Measurements from ENCODE around the gene RALGPS1.

The RALGPS1 gene

GRCh38 chr9:127207734-127208410 is 293.3 kb downstream of the RALGPS1 start:
- TF ChIP-seq CTCF (IDR thresholded peaks at IDR 0.05; ENCODE audit: low read depth, low read length): no peak
- H3K4me3 ChIP-seq (ENCODE audit: low read depth, low read length): no peak overlapping the region

GRCh38 chr9:127208416-127208815 is 293.8 kb downstream of the RALGPS1 start:
- no peak for TF ChIP-seq CTCF (IDR thresholded peaks at IDR 0.05; ENCODE audit: low read depth, low read length)
- H3K4me3 ChIP-seq (ENCODE audit: low read depth, low read length): no peak overlapping the region

- TF ChIP-seq CTCF (IDR thresholded peaks at IDR 0.05; ENCODE audit: low read depth, low read length): no peak
- H3K4me3 ChIP-seq (ENCODE audit: low read depth, low read length): no peak overlapping the region
Measured at GRCh38 chr9:127209220-127209619, 294.6 kb downstream of the RALGPS1 start.

GRCh38 chr9:127209948-127210640 is 295.5 kb downstream of the RALGPS1 start:
- H3K4me3 ChIP-seq (ENCODE audit: low read depth, low read length): no peak overlapping the region
- TF ChIP-seq CTCF (IDR thresholded peaks at IDR 0.05; ENCODE audit: low read depth, low read length): no peak

- TF ChIP-seq CTCF (IDR thresholded peaks at IDR 0.05; ENCODE audit: low read depth, low read length): no peak
Measured at GRCh38 chr9:127210851-127211730, 296.5 kb downstream of the RALGPS1 start.

GRCh38 chr9:127211983-127212382 is 297.4 kb downstream of the RALGPS1 start:
- TF ChIP-seq CTCF (IDR thresholded peaks at IDR 0.05; ENCODE audit: low read depth, low read length): no peak
- H3K4me3 ChIP-seq (ENCODE audit: low read depth, low read length): no peak overlapping the region

More at GRCh38 chr9:127210851-127211730, 296.5 kb downstream of the RALGPS1 start:
- H3K4me3 ChIP-seq (ENCODE audit: low read depth, low read length): no peak overlapping the region

Measured in WI38 (cell line).